22Rv1 (cell line): ENCODE results near the gene LHFPL6.

Experiments
- H3K27ac ChIP-seq: fragments of 450-650 bp; 2 replicates; pipeline ENCODE4 v1.5.1; 2017
- ZFX ChIP-seq: fragments of 450-650 bp; IDR thresholded peaks from 2 replicates; pipeline ENCODE4 v1.6.1; 2017; ENCODE audit warnings: antibody characterized with exemption, borderline replicate concordance
- TF ChIP-seq, protein P1 (sequence below): fragments of 450-650 bp; IDR thresholded peaks from 2 replicates; pipeline ENCODE4 v1.5.1; 2017; ENCODE audit warnings: mild to moderate bottlenecking

Gene LHFPL6

DNA sequence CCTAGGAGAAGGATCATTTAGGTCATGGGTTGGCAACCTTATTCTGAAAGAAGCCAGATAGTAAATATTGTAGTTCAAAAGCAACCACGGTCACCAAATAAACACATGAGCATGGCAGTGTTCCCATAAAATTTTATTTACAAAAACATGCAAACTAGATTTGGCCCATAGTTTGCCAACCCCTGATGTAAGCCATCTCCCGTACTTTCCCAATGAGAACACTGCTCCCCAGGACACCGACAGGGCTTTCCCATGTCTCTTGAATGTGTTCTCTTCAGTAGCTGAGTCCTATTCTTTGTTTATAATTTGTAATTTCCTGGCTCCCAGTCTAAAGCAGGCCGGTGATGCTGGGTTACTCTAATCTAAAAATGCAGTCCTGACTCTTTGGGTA, 239.6 kb downstream of the LHFPL6 start:
- TF ChIP-seq ZFX, result no peak
- TF ChIP-seq, protein P1, sequence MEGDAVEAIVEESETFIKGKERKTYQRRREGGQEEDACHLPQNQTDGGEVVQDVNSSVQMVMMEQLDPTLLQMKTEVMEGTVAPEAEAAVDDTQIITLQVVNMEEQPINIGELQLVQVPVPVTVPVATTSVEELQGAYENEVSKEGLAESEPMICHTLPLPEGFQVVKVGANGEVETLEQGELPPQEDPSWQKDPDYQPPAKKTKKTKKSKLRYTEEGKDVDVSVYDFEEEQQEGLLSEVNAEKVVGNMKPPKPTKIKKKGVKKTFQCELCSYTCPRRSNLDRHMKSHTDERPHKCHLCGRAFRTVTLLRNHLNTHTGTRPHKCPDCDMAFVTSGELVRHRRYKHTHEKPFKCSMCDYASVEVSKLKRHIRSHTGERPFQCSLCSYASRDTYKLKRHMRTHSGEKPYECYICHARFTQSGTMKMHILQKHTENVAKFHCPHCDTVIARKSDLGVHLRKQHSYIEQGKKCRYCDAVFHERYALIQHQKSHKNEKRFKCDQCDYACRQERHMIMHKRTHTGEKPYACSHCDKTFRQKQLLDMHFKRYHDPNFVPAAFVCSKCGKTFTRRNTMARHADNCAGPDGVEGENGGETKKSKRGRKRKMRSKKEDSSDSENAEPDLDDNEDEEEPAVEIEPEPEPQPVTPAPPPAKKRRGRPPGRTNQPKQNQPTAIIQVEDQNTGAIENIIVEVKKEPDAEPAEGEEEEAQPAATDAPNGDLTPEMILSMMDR, result no peak
- H3K27ac ChIP-seq, result no peak overlapping the region

DNA sequence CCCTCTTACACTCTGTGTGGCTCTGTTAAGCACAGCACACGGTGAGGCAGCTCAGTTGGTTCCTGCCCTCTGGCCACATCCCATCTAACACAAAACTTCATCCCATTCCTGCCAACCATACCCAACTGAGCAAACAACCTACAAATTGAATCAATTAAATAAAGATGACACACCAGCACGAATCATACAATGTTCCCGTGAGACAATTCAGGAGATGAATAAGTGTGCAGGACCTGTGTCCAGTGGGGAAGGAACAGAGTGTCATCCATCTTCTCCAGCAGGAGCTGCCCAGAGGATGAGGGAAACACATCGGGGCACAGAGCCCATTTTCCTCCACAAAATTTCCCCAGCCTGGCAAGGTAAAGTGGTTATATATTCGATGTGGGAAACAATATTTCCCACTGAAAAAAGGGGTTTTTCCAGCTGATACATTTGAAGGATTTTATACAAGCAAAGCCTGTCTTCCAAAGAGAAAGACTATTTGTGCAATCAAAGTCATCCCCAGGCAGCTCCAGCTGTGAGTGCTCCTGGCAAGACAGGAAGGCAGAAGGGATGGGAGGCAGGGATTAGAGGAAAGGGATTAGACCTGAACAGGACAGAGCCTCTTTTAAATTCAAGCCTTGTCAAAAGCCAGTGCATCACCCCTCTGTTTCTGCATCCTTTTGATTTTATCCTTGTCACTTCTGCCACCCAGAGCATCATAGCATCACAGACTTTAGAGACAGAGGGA, 240.2 kb downstream of the LHFPL6 start:
- H3K27ac ChIP-seq, result no peak overlapping the region
- no peak for TF ChIP-seq ZFX
- TF ChIP-seq, protein P1, result no peak

DNA sequence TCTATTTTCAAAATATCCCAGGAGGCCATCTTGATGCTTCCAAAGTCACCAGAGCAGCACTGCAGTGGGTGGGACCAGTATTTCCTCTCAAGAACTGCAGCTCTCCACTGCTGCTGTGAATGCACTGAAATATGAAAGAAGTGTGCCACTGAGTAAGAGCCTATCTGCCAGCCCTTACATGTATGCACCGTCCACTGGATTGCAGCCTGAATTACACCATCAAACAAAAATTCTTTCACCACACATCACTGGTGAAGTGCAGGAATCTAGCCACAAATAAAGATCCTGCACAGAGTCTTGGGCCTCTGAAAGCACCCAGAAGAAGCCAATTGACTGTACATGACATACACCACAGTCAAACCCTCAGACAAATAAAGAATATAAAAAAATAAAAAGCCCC, 249.0 kb downstream of the LHFPL6 start:
- TF ChIP-seq, protein P1, result no peak
- TF ChIP-seq ZFX, result no peak
- H3K27ac ChIP-seq, result no peak overlapping the region

DNA sequence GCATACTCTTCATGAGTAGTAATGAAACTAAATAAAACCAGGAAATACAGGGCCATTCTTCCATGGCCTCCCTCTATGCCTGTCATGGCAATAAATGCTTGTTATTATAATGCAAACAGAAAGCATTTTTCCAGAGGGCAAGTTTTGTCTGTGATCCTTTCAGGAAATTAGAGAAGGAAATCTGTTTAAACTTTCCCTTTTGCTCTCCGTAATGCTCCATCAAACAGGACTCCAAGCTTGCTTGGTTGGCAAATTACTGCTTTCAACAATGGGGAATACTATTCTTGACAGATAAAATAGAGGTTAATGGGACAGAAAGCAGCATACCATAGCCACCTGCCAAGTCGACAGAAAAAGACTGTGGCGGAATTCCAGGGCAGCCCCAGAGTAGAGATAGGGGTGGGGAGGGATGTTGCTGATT, 252.5 kb downstream of the LHFPL6 start:
- TF ChIP-seq, protein P1, result no peak
- no peak for TF ChIP-seq ZFX
- no peak overlapping the region for H3K27ac ChIP-seq

DNA sequence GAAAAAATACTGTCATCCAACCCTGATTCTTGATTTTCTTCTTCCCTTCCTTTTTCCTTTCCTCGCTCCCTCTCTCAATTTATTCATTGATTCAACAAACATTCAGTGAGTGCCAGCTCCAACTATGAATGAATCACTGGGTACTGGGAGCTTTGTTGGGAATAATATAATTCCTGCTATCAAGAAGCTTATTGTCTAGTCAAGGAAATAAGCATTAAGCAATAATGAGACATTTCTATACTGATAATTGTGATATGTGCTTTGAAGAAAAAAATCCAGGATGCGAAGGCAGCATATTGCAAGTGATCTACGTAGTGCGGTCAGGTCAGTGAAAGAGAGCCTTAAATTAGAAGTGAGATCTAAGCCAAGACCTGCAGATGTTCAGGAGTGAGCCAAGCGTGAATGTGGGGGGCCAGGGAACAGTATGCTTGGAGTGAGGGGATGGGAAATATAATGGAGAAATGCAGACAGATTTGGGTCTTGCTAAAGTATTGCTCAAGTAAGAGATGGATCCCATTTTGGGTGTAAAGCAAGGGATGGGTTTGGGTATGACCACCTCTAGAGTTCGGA, 253.5 kb downstream of the LHFPL6 start:
- H3K27ac ChIP-seq, result no peak overlapping the region
- TF ChIP-seq, protein P1, result no peak
- TF ChIP-seq ZFX, result no peak

DNA sequence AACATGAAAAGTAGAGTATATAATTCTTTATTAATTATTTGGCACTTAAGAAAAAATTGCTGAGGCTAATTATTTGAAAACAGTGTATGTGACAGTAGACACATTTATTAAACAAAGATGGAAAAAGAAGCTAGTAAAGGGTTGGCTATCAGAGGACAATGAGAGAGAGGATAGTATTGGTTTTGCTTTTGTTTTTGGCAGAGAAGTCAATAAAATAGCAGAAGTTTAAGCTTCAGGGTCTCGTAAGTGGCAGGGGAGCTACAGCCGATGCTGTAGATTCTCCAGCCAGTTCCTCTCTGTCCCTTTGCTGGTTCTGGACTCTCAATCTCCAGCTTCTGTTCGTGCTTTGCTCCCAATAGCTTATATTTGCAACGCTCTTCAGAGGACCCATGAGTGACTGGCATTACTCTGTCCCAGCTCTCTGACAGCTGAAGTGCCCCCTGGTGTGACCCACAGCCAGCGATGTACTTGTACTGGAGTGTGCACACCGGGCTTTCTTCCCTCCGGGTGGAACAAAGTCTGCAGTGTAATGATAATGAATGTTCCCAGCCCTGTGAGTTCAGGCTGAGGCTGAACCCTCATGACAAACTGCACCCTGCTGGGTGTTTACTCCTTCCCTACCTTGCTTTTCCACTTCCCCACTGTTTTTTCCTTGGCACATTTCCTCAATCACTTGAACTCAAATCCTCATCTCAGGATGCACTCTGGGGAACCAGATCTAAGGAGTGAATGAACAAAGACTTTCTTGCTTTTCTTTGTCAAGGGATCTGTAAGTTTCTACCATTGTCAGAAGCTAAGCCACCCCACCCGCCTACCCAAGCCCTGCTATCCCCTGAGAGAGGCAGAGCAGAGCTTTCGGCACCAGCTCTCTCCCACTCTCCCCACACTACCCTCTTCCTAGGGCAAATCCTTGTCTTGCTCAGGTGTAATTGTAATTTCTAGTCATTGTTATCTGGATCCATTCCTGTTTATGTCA, 254.8 kb downstream of the LHFPL6 start:
- H3K27ac ChIP-seq, result no peak overlapping the region
- TF ChIP-seq, protein P1, result no peak
- no peak for TF ChIP-seq ZFX
